Bronchial epithelial cell (primary cell): ENCODE data around the gene DEPDC5. TPM values are rescaled to one million over a fixed set of nuclear protein-coding genes. Genes with fewer than 3 reads are reported as not detected.

Experiments
- DNase-seq: peaks from one replicate; pipeline ENCODE4 v3.0.0-alpha.2; 2010; ENCODE audit warnings: low read depth
- FAIRE-seq: peaks from 2 replicates; lab custom pipeline; 2011; peaks lifted over from hg19 to GRCh38; lab: Jason Lieb, UNC
- H3K27me3 ChIP-seq: 2 replicates; pipeline ENCODE4 v1.5.1; 2011; ENCODE audit warnings: low read length; ENCODE audit not compliant: control insufficient read depth, insufficient read depth
- H3K36me3 ChIP-seq: 2 replicates; pipeline ENCODE4 v1.5.1; 2011; ENCODE audit warnings: low read length; ENCODE audit not compliant: control insufficient read depth, insufficient read depth
- H3K4me3 ChIP-seq: 2 replicates; pipeline ENCODE4 v1.5.1; 2011; ENCODE audit warnings: mild to moderate bottlenecking, low read depth, low read length, control low read depth
- CTCF ChIP-seq: IDR thresholded peaks from 2 replicates; pipeline ENCODE4 v1.5.1; 2011; ENCODE audit warnings: mild to moderate bottlenecking, moderate library complexity, low read length, control low read depth, inconsistent platforms; ENCODE audit not compliant: insufficient read depth, severe bottlenecking
- total RNA-seq: library from RNA; depleted of rRNA; stranded (reverse); fragments of >200 nt; gene quantifications from 2 replicates; pipeline ENCODE4 v1.2.1, GENCODE V29; 2014

DEPDC5 gene
- total RNA-seq, 1 donor from 2014 or later: 6.8 TPM

- DNase-seq (peak; percentile 29), FAIRE-seq (no peak)
- Histone ChIP-seq H3K36me3 (peaks cover 1% of the 10 kb centered on the region), H3K27me3 (no peaks in the 10 kb centered on the region), H3K4me3 (no peak overlapping the region)
- no peak for TF ChIP-seq CTCF
Measured at GRCh38 chr22:31861226-31861840, 107.5 kb downstream of the DEPDC5 start.

GRCh38 chr22:31866918-31867317, 113.1 kb downstream of the DEPDC5 start:
- H3K27me3 ChIP-seq: no peaks in the 10 kb centered on the region
- no peak for FAIRE-seq
- H3K36me3 ChIP-seq: peaks cover 4% of the 10 kb centered on the region
- no peak overlapping the region for H3K4me3 ChIP-seq
- DNase-seq: no peak
- no peak for TF ChIP-seq CTCF

- no peaks in the 10 kb centered on the region for H3K27me3 ChIP-seq
- DNase-seq (no peak), FAIRE-seq (no peak)
- H3K36me3 ChIP-seq: peaks cover 4% of the 10 kb centered on the region
- TF ChIP-seq CTCF: no peak
- no peak overlapping the region for H3K4me3 ChIP-seq
Measured at GRCh38 chr22:31867386-31868153, 113.8 kb downstream of the DEPDC5 start.

- DNase-seq: no peak
- Histone ChIP-seq H3K4me3 (no peak overlapping the region), H3K27me3 (no peaks in the 10 kb centered on the region), H3K36me3 (peaks cover 4% of the 10 kb centered on the region)
- FAIRE-seq: peak; percentile 47
- no peak for TF ChIP-seq CTCF
Measured at GRCh38 chr22:31869739-31870138, 115.9 kb downstream of the DEPDC5 start.

- DNase-seq (peak; percentile 94), FAIRE-seq (peak; percentile 97)
- TF ChIP-seq CTCF: peak; percentile 59
Measured at GRCh38 chr22:31870890-31871289, 117.1 kb downstream of the DEPDC5 start.

More at GRCh38 chr22:31870890-31871289, 117.1 kb downstream of the DEPDC5 start:
- H3K4me3 ChIP-seq: no peak overlapping the region
- peaks cover 2% of the 10 kb centered on the region for H3K36me3 ChIP-seq
- no peaks in the 10 kb centered on the region for H3K27me3 ChIP-seq
